Aorta (tissue), 5 donors: ENCODE measurements around the gene ANGPT4. TPM values are rescaled to one million over a fixed set of nuclear protein-coding genes. Genes with fewer than 3 reads are reported as not detected.

ENCODE experiments used
- ATAC-seq: fragments of 200-7000 bp; cut with Tn5 transposase; one replicate; pipeline ENCODE4 v1.9.1; 2022; ENCODE audit warnings: moderate library complexity; ENCODE audit not compliant: low FRiP score
- DNase-seq, 2 donors: peaks; one replicate each; pipeline ENCODE4 v3.0.0-alpha.2; 2020
- H3K27ac ChIP-seq, 2 donors: one replicate each; pipeline ENCODE4 v1.5.1; 2013; ENCODE audit warnings: low read length in 2 of 2, mild to moderate bottlenecking in 2 of 2, moderate library complexity in 2 of 2, control low read depth in 1 of 2, inconsistent platforms in 1 of 2, low read depth in 1 of 2
- H3K27me3 ChIP-seq, 2 donors: one replicate each; pipeline ENCODE4 v1.6.1; 2013; ENCODE audit warnings: control low read depth in 1 of 2, low read length in 1 of 2, mild to moderate bottlenecking in 1 of 2, moderate library complexity in 1 of 2; ENCODE audit not compliant: insufficient read depth in 2 of 2, control insufficient read depth in 1 of 2
- H3K36me3 ChIP-seq, 2 donors: one replicate each; pipeline ENCODE4 v1.6.1; 2013; ENCODE audit warnings: control low read depth in 1 of 2, low read length in 1 of 2, mild to moderate bottlenecking in 1 of 2; ENCODE audit not compliant: insufficient read depth in 2 of 2, control insufficient read depth in 1 of 2
- H3K4me1 ChIP-seq, 2 donors: one replicate each; pipeline ENCODE4 v1.6.1; 2013; ENCODE audit warnings: low read length in 2 of 2, control low read depth in 1 of 2, mild to moderate bottlenecking in 1 of 2, moderate library complexity in 1 of 2; ENCODE audit not compliant: insufficient read depth in 2 of 2, control insufficient read depth in 1 of 2
- H3K4me3 ChIP-seq, 2 donors: one replicate each; pipeline ENCODE4 v1.5.1; 2013; ENCODE audit warnings: low read length in 2 of 2, control low read depth in 1 of 2, mild to moderate bottlenecking in 1 of 2
- H3K9me3 ChIP-seq: one replicate; pipeline ENCODE4 v1.6.1; 2013; ENCODE audit warnings: mild to moderate bottlenecking, low read length; ENCODE audit not compliant: control insufficient read depth
- WGBS, 2 donors: extraction: QIAGEN DNeasy Blood & Tissue Kit; methylation state at CpG; one replicate each; pipeline ENCODE4 v1.1.7; 2013; 5-methylcytosine and 5-hydroxymethylcytosine counted together
- intact Hi-C, 2 donors: fragments of 100-400 bp; cut with DNase I; formaldehyde crosslinking; loops; one replicate each; pipeline versions ENCODE4 v1.14.2 to v1.15.0; 2022
- polyA plus RNA-seq, 2 donors: library from polyadenylated mRNA; stranded (reverse); fragments of 200-250 nt; gene quantifications; one replicate each; pipeline ENCODE4 v1.2.3, GENCODE V29; 2013
- total RNA-seq, 2 donors: library from RNA; stranded (reverse); fragmentation: NEBNext Ultra II Directional; extraction: Animal tissue kit (Norgen Biotek cat#: 25700); gene quantifications; one replicate each; pipeline ENCODE4 v1.2.1, GENCODE V29; 2021
- donor health status: healthy with polysubstance abuse.
- donor health status: Bipolar disorder and iron deficiency.
- donor health status: DM: no; HTN: no; CAD: no.
- donor health status: DM: no; HTN: no; CAD: no.
- donor health status: DM: yes; HTN: yes; CAD: no.

ANGPT4 gene
- total and polyA plus RNA-seq, 4 donors = 0.19 to 0.72 (median 0.33) TPM; not detected in 1

GRCh38 chr20:945841-946240, 29.7 kb upstream of the ANGPT4 start:
- H3K4me3 ChIP-seq = no peak overlapping the region
- intact Hi-C loops = no loop called here
- no peaks in the 10 kb centered on the region for H3K36me3 ChIP-seq
- 76 to 81% methylated on average over 13 of the region's 13 CpGs for WGBS, 2 donors
- no peak for ATAC-seq
- DNase-seq = no peak
- H3K27me3 ChIP-seq = no peaks in the 10 kb centered on the region
- H3K27ac ChIP-seq = no peak overlapping the region
- no peaks in the 10 kb centered on the region for H3K4me1 ChIP-seq
- H3K9me3 ChIP-seq = peaks cover 1% of the 10 kb centered on the region

GRCh38 chr20:944774-945410, 28.8 kb upstream of the ANGPT4 start:
- Histone ChIP-seq H3K4me1 (no peaks in the 10 kb centered on the region), H3K27ac (no peak overlapping the region), H3K4me3 (no peak overlapping the region), H3K9me3 (peaks cover 1% of the 10 kb centered on the region), H3K36me3 (no peaks in the 10 kb centered on the region), H3K27me3 (no peaks in the 10 kb centered on the region)
- ATAC-seq = no peak
- intact Hi-C loops = no loop called here
- WGBS, 2 donors = 39 to 41% methylated on average over 13 of the region's 13 CpGs
- DNase-seq = no peak

DNA sequence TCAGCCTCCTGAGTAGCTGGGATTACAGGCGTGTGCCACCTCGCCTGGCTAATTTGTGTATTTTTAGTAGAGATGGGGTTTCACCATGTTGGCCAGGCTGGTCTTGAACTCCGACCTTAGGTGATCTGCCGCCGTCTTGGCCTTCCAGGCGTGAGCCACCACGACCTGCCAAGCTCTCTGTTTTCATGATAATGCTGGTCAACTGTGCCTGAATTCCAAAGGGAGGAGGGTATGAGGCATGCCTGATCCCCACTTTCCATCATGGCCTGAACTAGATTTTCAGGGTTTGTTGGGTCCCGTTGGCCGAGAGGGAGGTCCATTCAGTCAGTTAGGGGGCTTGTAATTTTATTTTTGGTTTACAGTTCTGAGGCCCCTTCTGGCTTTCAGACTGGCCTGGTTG, 28.0 kb upstream of the ANGPT4 start:
- no peak overlapping the region for H3K27ac ChIP-seq
- no peak for ATAC-seq
- H3K4me1 ChIP-seq = no peaks in the 10 kb centered on the region
- intact Hi-C loops = no loop called here
- WGBS, 2 donors = 68 to 74% methylated on average over 9 of the region's 9 CpGs
- peaks cover 1% of the 10 kb centered on the region for H3K9me3 ChIP-seq
- no peaks in the 10 kb centered on the region for H3K36me3 ChIP-seq
- no peaks in the 10 kb centered on the region for H3K27me3 ChIP-seq
- H3K4me3 ChIP-seq = no peak overlapping the region
- DNase-seq = no peak

GRCh38 chr20:942611-943010, 26.5 kb upstream of the ANGPT4 start:
- WGBS, 2 donors = 81 to 88% methylated on average over 7 of the region's 7 CpGs
- DNase-seq = no peak
- no peak overlapping the region for H3K4me3 ChIP-seq
- H3K9me3 ChIP-seq = peaks cover 3% of the 10 kb centered on the region
- no peak for ATAC-seq
- H3K36me3 ChIP-seq = no peaks in the 10 kb centered on the region
- H3K27ac ChIP-seq = no peak overlapping the region
- H3K27me3 ChIP-seq = no peaks in the 10 kb centered on the region
- no peaks in the 10 kb centered on the region for H3K4me1 ChIP-seq
- intact Hi-C loops = no loop called here

GRCh38 chr20:940926-941325, 24.8 kb upstream of the ANGPT4 start:
- Histone ChIP-seq H3K27ac (no peak overlapping the region), H3K4me1 (no peaks in the 10 kb centered on the region), H3K4me3 (no peak overlapping the region), H3K36me3 (no peaks in the 10 kb centered on the region), H3K9me3 (peaks cover 3% of the 10 kb centered on the region), H3K27me3 (no peaks in the 10 kb centered on the region)
- 71 to 78% methylated on average over 5 of the region's 5 CpGs for WGBS, 2 donors
- DNase-seq = no peak
- intact Hi-C loops = no loop called here
- ATAC-seq = no peak

DNA sequence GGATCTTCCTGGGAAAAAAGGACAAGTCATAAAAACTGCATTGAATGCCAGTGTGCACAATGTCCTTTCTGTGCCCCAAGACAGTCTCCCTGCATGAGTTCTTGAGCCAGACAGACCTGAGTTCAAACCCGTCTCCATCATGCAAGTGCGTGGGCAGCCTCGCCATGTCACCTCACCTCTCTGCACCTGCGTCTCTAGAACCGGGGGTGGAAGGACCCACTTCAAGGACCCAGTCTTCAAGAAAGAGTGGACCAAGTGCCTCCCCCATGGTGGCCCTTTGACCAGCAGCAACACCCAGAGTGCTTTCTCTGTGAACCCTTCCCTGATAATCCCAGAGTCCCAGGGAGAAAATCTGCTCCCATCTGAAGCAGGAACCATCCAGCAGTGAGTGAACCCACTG, 23.5 kb upstream of the ANGPT4 start:
- Histone ChIP-seq H3K9me3 (peaks cover 3% of the 10 kb centered on the region), H3K4me3 (no peak overlapping the region), H3K27ac (no peak overlapping the region), H3K4me1 (no peaks in the 10 kb centered on the region), H3K36me3 (no peaks in the 10 kb centered on the region), H3K27me3 (no peaks in the 10 kb centered on the region)
- DNase-seq = no peak
- 83 to 92% methylated on average over 5 of the region's 5 CpGs for WGBS, 2 donors
- ATAC-seq = no peak
- intact Hi-C loops = loop anchor here in 1 of 2 donors (10.0 kb wide), 1 partner anchor 65 kb away; no protein-coding TSS in a partner anchor

GRCh38 chr20:934186-934840, 18.2 kb upstream of the ANGPT4 start:
- H3K4me1 ChIP-seq = no peaks in the 10 kb centered on the region
- no peak overlapping the region for H3K4me3 ChIP-seq
- ATAC-seq (no peak), DNase-seq (no peak)
- WGBS, 2 donors = 50 to 52% methylated on average over 9 of the region's 9 CpGs
- H3K36me3 ChIP-seq = no peaks in the 10 kb centered on the region
- peaks cover 4% of the 10 kb centered on the region for H3K9me3 ChIP-seq
- no peak overlapping the region for H3K27ac ChIP-seq
- intact Hi-C loops = loop anchor here in 1 of 2 donors (10.0 kb wide), 1 partner anchor 60 kb away; no protein-coding TSS in a partner anchor
- H3K27me3 ChIP-seq = no peaks in the 10 kb centered on the region

GRCh38 chr20:933029-933428, 16.9 kb upstream of the ANGPT4 start:
- no peaks in the 10 kb centered on the region for H3K27me3 ChIP-seq
- no peak overlapping the region for H3K27ac ChIP-seq
- WGBS, 2 donors = 77% methylated on average over 2 of the region's 2 CpGs
- H3K4me3 ChIP-seq = no peak overlapping the region
- ATAC-seq (no peak), DNase-seq (no peak)
- H3K4me1 ChIP-seq = no peaks in the 10 kb centered on the region
- intact Hi-C loops = loop anchor here in 1 of 2 donors (10.0 kb wide), 1 partner anchor 58 kb away; no protein-coding TSS in a partner anchor
- H3K9me3 ChIP-seq = peaks cover 2% of the 10 kb centered on the region
- H3K36me3 ChIP-seq = no peaks in the 10 kb centered on the region

- H3K9me3 ChIP-seq = peaks cover 2% of the 10 kb centered on the region
- no peaks in the 10 kb centered on the region for H3K36me3 ChIP-seq
- H3K27ac ChIP-seq = no peak overlapping the region
- no peaks in the 10 kb centered on the region for H3K27me3 ChIP-seq
- WGBS, 2 donors = 53 to 59% methylated on average over 1 of the region's 1 CpG
- intact Hi-C loops = loop anchor here in 1 of 2 donors (10.0 kb wide), 1 partner anchor 57 kb away; no protein-coding TSS in a partner anchor
- ATAC-seq = no peak
- no peak for DNase-seq
- no peak overlapping the region for H3K4me3 ChIP-seq
- no peaks in the 10 kb centered on the region for H3K4me1 ChIP-seq
Measured at GRCh38 chr20:931401-931800, 15.3 kb upstream of the ANGPT4 start.
